Putamen (tissue), 1 donor: ENCODE data around the gene LVRN.
"Not testable (repeated sequence)": the region's sequence is repeated elsewhere in the genome, so short reads cannot be mapped to it uniquely, and the experiment has no call there.

Experiments
- DNase-seq: peaks from one replicate; pipeline ENCODE4 v3.0.0-alpha.2; 2016; ENCODE audit warnings: low spot score

Gene LVRN, protein sequence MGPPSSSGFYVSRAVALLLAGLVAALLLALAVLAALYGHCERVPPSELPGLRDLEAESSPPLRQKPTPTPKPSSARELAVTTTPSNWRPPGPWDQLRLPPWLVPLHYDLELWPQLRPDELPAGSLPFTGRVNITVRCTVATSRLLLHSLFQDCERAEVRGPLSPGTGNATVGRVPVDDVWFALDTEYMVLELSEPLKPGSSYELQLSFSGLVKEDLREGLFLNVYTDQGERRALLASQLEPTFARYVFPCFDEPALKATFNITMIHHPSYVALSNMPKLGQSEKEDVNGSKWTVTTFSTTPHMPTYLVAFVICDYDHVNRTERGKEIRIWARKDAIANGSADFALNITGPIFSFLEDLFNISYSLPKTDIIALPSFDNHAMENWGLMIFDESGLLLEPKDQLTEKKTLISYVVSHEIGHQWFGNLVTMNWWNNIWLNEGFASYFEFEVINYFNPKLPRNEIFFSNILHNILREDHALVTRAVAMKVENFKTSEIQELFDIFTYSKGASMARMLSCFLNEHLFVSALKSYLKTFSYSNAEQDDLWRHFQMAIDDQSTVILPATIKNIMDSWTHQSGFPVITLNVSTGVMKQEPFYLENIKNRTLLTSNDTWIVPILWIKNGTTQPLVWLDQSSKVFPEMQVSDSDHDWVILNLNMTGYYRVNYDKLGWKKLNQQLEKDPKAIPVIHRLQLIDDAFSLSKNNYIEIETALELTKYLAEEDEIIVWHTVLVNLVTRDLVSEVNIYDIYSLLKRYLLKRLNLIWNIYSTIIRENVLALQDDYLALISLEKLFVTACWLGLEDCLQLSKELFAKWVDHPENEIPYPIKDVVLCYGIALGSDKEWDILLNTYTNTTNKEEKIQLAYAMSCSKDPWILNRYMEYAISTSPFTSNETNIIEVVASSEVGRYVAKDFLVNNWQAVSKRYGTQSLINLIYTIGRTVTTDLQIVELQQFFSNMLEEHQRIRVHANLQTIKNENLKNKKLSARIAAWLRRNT

DNA sequence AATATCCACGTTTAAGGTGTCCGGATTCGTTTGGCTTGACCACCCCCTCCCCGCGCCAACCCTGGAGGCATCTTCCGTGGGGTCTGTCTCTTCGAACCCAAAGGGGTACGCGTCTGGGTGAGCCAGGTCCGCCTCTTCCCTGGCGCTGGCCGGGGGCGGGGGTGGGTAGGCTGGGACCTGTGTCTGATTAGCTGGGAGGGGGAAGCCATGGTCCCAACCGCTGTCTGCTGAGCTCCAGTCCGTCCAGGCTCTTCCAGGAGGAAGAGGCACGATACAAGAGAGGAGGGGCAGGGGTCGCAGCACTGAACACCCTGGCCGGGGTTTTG lies at the start of gene LVRN:
Gene LVRN, plus strand, starts transcription at position 237 of the 326 bp plus-strand sequence. CDS start 143 bp downstream, outside the sequence.
- DNase-seq: no peak

DNA sequence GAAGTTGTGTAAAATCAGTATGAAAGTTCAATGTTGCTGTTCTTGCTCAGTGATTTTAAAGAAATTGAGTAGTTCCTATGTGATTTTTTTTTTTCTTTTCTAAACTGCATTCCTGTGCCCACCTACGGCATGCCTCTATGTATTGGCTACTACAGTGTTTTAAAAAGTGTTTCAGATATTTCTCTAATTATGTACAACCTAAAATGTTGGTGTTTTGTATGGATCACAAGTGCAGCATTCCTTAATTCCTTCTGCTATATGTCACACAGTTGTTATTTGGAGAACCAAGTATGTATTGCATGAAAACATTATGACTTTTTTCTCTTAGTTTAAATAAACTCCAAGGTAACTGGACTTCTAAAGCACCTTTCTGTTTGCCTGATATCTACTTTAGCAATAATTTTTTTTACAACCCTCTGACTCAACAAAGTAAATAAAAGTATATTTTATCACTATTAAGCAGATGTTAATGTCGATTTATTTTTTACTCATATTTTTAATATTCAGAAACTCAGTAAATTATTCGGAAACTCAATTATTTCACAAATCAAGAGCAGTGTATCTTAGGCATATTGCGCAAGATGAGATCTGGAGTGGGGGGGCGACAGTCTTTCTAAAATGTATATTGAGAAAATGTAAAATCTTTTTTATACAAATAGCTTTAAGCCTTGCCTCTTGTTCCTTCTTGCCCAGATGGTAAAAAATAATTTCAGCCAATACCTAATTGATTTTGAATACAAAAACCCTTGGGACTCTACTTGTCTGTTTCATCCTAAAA lies 48.5 kb upstream of the LVRN start:
- not testable (repeated sequence) for DNase-seq

DNA sequence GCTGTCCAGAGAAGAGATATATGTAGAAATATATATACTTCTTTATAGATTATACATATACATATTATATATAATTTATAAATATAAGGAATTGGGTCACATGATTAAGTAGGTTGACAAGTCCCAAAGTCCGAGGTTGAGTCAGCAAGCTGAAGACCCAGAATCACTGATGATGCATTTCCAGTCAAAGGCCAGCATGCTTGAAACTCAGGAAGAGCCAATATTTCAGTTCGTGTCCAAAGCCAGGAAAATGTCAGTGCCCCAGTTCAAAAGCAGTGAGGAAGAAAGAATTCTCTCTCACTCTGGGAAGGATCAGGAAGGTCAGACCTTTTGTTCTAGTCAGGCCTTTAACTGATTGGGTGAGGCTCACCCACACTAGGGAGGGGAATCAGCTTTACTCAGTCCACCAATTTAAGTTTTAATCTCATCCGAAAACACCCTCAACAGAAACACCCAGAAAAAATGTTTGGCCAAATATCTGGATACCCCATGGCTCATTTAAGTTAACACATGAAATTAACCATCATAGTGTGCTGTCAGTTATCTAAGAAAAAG lies 42.0 kb upstream of the LVRN start:
- no peak for DNase-seq

DNA sequence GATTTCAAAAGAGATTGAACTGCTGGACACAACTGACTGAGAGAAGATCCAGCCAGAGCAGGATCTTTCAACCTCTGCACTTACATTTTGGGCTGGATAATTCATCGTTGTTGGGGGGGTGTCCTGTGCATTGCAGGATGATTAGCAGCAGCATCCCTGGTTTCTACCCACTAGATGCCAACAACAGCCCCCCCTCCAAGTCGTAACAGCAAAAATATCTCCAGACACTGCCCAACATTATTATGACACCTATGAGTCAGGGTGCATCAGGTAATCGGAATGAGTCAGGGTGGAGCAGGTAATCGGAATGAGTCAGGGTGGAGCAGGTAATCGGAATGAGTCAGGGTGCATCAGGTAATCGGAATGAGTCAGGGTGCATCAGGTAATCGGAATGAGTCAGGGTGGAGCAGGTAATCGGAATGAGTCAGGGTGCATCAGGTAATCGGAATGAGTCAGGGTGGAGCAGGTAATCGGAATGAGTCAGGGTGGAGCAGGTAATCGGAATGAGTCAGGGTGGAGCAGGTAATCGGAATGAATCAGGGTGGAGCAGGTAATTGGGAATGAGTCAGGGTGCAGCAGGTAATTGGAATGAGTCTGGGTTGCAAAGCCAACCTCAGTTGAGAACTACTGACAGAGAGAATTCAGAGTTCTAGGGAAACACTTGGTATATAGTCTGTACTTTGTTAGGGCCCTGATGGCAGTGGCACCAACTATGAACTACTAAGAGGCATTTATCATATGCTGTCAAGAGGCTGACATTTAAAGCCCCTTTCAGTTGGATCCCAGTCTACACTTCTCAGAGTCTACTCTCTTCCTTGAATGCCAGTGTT lies 33.5 kb upstream of the LVRN start:
- not testable (repeated sequence) for DNase-seq

DNA sequence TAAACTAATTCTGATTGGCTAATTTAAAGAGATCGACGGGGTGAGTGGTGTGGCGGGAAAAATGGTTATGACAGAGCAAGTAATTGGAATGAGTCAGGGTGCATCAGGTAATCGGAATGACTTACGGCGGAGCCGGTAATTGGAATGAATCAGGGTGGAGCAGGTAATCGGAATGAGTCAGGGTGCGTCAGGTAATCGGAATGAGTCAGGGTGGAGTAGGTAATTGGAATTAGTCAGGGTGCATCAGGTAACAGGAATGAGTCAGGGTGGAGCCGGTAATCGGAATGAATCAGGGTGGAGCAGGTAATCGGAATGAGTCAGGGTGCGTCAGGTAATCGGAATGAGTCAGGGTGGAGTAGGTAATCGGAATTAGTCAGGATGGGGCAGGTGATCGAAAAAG lies 32.1 kb upstream of the LVRN start:
- not testable (repeated sequence) for DNase-seq

DNA sequence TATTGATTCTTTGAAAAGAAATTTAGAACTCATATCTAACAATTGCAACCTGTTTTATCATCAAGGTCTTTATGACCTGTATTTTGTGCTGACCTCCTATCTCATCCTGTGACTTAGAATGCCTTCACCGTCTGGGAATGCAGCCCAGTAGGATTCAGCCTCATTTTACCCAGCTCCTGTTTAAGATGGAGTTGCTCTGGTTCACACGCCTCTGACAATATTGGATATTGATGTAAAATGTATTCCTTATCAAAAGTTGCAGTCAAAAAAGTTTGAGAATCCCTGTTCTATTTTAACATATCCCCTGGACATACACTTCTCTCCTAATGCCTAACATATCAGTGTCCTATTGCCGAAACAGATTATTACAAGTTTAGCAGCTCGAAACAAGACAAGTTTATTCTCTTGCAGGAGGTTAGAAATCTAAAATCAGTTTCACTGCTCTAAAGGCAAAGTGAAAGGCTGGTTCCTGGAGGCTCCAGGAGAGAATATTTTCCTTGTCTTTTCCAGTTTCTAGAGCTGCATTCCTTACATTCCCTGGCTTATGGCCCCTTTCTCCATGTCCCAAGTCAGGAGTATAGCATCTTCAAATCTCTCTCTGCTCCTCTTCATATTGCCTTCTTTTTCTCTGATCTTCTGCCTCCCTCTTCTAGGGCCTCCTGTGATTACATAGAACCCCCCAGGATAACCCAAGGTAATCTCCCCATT lies 31.5 kb upstream of the LVRN start:
- no peak for DNase-seq

DNA sequence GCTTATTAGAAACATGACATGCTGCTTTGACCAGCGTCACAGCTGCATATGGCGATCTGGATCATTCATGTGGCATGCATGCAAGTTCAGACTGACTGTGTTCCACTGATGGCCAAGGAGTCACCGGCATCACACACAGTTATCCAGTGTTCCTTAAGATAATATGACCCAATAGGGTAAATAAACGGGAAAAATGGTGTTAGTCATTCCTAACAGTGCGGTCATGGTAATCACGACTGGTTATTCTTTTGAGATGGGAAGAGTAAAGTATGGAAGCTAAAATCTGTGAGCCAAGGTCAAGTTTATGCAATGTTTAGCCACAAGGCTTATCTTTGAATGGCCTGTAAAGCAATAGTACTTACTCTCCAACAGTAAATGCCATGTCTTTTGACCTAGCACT lies 29.3 kb upstream of the LVRN start:
- no peak for DNase-seq

DNA sequence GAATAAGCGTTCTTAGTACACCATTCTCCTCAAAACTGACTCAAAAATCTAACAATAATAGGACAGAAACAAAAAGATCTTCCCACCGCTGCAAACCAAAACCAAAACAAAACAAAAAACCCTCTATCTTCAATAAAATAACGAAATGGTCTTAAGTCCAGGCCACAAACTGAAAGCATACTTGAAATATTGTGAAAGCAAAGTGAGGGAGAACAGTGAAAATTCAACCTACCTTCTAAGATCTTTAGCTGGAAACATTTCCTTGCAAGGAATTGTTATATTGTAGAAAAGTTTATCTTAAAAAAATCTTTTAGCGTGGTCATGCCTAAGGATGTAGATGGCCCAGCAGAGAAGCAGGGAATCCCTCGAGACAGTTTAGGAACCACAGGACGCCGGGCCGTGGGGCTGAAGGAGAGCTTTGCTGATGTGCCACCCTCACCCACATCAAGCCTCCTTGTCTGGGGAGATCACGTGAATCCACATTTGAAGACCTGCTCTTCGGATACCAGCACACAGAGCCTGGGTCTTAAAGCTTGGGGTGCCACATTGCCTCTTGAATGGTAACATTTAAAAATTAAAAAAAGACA lies 27.8 kb upstream of the LVRN start:
- DNase-seq: no peak

DNA sequence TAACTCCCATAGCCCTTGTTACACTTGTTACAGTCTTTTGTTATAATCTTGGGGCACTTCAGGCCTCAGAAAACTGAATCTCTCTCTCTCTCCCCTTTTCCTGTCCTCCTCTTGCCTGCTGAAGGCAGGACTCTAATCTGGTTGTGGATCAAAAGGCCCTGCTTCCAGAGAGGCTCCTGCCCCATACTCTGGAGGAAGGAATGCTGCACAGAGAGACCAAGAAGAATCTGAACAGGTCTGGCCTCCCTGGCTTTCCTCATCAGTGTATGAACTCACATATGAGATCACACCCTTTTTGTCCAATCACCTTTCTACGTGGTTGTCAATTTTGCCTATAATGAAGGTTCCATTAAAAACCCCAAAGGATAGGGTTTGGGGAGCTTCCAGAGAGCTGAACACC lies 26.2 kb upstream of the LVRN start:
- no peak for DNase-seq

DNA sequence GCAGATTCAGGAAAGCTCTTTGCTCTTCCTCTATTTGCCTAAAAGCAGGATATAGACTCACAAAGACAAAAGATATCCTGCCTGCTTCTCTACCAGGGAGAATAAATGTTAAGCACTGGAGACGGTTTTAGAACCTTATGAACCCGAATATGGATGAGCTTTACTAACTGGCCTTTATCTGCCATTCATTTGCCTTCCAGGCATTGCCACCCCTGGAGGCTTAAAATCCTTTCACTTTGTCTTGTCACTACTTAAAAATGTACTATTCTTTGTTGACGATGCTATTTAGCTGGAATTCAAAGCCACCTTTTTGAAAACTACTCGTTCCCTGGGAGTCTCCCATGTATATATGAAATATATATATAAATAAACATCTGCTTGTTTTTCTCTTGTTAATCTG lies 23.2 kb upstream of the LVRN start:
- no peak for DNase-seq

DNA sequence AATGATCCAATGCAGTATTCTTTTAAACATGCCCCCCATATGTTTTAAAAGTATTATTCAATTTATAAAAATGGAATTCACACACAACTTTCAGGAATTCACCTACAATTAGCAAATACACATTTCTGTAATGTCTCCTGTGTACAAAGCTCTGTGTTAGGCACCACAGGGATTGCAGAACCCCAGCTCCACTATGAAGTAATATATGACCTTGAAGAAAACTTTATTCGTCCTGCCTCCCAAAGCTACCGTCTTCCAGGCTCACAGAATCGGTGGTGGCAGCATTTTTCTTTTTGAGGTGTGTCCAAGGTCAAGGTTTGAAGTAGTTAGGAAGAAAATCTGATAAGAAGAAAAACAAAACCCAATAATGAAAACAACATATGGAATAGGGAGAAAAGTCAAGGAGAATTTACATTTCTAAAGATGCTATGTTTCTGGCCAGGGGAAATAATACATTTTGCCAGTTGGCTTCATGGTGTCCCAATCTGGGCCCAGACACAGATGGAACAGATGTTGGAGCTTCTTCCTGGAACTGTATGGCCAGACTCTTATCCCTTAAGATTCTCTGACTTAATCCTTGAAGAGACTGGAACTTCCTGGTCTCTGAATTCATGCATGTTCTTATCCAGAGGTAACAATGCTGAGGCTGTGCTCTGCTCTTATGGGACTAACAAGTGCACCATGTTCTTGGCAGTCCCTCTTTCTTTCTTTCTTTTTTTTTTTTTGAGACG lies 22.0 kb upstream of the LVRN start:
- no peak for DNase-seq

DNA sequence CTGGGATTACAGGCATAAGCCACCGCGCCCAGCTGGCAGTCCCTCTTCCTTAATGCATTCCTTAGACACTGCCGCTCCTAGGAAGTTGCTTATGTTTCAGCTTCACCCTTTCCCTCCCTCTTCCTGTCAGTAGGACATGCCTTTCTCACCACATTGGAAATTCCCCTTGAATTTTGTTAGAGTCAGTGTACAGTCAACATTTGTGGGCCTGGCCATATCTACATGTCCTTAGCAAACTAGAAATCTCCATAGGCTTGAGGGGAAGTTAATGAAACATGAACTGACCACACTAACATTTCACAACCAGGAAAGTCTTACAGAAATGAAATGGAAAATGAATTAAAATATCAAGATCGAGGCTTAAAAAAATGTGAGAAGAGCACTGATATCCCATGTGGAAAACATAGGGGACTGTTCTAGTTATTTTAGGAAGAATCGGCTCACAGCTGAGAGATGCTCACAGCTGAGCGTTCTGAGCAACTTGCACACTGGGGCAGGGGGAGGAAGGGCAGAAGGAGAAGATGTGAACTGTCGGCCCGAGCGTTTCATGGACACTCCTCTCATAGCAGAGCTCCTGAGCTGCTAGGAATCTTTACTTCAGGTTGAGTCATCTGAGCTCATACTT lies 21.1 kb upstream of the LVRN start:
- DNase-seq: no peak

DNA sequence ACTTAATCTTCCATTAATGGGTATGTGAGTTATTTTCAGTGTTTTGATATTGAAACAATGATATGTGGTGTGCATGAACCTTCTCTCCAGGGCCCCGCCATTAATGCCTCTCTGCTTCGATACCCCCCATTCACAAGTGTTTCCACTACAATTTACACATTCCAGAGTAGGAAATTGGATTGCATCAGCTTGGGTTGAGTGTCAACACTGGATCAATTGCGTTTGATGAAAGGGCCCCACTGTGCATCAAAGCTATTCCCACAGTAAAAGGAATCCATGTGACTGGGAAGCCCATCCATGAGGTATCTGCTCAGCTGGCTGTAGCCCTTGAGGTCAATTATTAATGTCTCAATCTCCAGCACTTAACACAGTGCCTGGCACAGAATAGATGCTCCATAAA lies 17.8 kb upstream of the LVRN start:
- DNase-seq: no peak

DNA sequence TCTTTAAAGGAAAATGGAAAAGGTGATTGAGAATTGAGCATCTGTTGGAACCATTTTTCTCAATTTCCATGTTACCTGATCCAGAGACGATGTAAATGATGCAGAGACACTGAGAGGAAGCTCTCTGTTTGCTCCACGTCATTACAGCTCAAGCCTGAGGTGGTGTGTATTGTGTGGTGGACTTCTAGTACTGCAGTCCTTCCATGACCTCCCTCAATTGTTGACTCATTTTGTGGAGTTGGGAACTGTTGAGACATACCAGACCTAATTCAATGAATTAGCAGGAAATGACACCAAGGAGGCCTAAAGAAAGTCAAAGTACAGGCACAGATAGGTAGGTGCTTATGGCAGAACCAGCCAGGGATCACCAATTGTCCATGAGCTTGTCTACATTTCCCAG lies 15.6 kb upstream of the LVRN start:
- DNase-seq: no peak

DNA sequence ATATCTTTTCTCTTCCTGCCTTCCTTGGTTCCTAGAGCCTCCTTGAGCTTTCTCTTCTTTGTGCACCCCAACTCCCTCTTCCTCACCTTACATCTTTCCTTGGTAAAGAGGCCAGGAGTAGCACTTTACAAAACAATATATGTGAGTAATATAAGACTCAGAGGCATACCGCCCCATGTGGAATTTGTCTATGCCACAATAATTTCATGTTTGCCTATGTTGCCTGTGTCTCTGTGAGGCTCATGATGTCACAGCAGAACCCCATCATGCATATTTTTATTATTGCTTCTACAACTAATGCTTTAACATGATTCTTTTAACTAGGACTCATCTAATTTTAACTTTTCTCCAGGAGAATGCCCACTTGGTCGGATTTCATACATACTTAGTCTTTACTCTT lies 15.0 kb upstream of the LVRN start:
- DNase-seq: no peak

DNA sequence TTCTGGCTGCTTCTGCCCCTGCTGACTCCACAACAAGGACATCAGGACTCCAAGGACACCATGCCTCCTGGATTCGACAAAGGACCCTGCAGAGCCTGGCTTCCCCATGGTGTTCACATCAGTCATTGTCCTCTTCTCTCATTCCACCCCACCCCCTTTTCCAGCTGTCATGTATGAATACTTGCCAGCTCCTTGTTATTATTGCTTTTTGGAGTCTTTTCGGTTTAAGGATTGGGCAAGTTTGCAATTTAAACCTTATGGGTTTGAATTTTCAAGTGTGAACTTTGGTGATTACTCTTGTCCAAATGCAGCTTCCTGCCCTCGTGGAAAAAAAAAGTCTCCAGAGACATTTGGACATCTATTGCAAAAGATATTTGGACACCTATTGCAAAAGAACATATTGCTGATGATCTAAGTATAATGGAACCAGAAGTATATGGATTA lies 14.2 kb upstream of the LVRN start:
- DNase-seq: no peak

DNA sequence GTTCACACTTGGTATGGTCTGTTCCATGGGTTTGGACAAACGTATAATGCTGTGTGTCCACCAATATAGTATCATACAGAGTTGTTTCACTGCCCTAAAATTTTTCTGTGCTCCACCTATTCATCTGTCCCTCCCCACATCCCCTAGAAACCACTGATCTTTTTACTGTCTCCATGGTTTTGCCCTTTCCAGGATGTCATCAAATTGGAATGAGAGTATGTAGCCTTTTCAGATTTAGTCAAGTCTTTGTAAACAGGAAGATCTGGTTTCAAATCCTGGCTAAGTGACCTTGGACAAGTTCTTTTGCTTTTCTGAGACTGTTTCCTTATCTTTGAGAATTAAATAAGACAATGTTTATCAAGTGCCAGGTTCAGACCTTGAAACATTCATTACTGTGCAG lies 13.2 kb upstream of the LVRN start:
- no peak for DNase-seq

DNA sequence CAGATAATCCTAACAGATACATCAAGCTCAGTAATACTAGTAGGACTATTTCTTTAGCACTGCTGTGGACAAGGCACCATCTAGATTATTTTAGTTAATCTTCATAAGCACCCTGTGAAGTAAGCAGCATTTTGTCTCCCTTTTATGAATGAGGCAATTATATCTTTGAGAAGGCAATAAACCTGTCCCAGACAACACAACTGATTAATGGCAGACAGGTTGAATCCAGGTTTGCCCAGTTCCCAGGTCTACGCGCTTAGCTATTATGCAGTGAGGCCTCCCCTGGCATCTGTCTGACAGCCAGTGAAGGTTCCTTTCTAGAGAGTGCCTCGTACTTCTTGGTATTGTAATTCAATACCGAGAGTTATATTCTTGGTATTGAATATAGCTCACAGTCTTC lies 9.7 kb upstream of the LVRN start:
- DNase-seq: no peak

DNA sequence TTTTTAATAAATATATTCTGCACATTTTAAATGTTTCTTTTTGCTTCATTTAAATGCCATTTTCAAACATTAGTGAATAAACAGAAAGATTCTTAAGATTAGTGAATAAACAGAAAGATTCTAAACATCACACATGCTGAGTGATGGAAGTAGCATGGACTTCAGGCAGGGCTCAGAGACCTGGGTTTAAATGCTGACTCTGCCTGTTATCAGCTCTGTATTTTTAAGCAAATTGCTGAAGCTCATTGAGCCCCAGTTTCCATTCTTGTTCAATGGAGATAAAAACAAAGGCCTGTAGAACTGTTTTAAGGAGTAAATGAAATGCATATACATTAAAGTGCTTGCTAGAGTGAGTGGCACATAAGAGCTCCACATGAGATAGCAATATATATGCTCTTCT lies 8.1 kb upstream of the LVRN start:
- DNase-seq: no peak
